Activated T-helper 9 cell treated with anti-CD3 and anti-CD28 coated beads, Interleukin-2, amount 50 U/mL, for 16 hours (primary cell): ENCODE results near the gene ZNF831.

ENCODE experiments used
- DNase-seq: peaks from one replicate; pipeline ENCODE4 v3.0.0-alpha.2; 2020; ENCODE audit warnings: low read depth

The ZNF831 gene

GRCh38 chr20:59247731-59248684 lies 84.4 kb downstream of the ZNF831 start:
- DNase-seq = no peak

GRCh38 chr20:59250293-59250692 lies 86.7 kb downstream of the ZNF831 start:
- DNase-seq = no peak

GRCh38 chr20:59253325-59253724 lies 89.7 kb downstream of the ZNF831 start:
- no peak for DNase-seq

- no peak for DNase-seq
Observed at GRCh38 chr20:59253779-59254319, 90.2 kb downstream of the ZNF831 start.

GRCh38 chr20:59255256-59255655 lies 91.6 kb downstream of the ZNF831 start:
- no peak for DNase-seq

- no peak for DNase-seq
Observed at GRCh38 chr20:59258221-59258621, 94.6 kb downstream of the ZNF831 start.

- DNase-seq = no peak
Observed at GRCh38 chr20:59259946-59260345, 96.3 kb downstream of the ZNF831 start.

- DNase-seq = no peak
Observed at GRCh38 chr20:59265298-59265697, 101.7 kb downstream of the ZNF831 start.

- no peak for DNase-seq
Observed at GRCh38 chr20:59268870-59269269, 105.2 kb downstream of the ZNF831 start.

GRCh38 chr20:59269411-59270025 lies 105.9 kb downstream of the ZNF831 start:
- DNase-seq = no peak

- no peak for DNase-seq
Observed at GRCh38 chr20:59270380-59270779, 106.8 kb downstream of the ZNF831 start.

- no peak for DNase-seq
Observed at GRCh38 chr20:59273739-59274357, 110.2 kb downstream of the ZNF831 start.

- no peak for DNase-seq
Observed at GRCh38 chr20:59276938-59277337, 113.3 kb downstream of the ZNF831 start.

- no peak for DNase-seq
Observed at GRCh38 chr20:59284470-59284869, 120.8 kb downstream of the ZNF831 start.

GRCh38 chr20:59289994-59290393 lies 126.4 kb downstream of the ZNF831 start:
- no peak for DNase-seq

- DNase-seq = no peak
Observed at GRCh38 chr20:59291740-59292383, 128.2 kb downstream of the ZNF831 start.

- no peak for DNase-seq
Observed at GRCh38 chr20:59295531-59295930, 131.9 kb downstream of the ZNF831 start.

- no peak for DNase-seq
Observed at GRCh38 chr20:59297686-59298085, 134.1 kb downstream of the ZNF831 start.

GRCh38 chr20:59299945-59300332 lies 136.3 kb downstream of the ZNF831 start:
- DNase-seq = no peak

- DNase-seq = no peak
Observed at GRCh38 chr20:59300333-59301081, 136.9 kb downstream of the ZNF831 start, which contains the start of gene EDN3. Gene EDN3 (plus strand): TSS chr20:59300611. CDS start chr20:59300813, 202 bp downstream.

- DNase-seq = no peak
Observed at GRCh38 chr20:59301343-59302007, 137.9 kb downstream of the ZNF831 start.
